ENCODE data around the gene JMJD8.

JMJD8 gene

DNA sequence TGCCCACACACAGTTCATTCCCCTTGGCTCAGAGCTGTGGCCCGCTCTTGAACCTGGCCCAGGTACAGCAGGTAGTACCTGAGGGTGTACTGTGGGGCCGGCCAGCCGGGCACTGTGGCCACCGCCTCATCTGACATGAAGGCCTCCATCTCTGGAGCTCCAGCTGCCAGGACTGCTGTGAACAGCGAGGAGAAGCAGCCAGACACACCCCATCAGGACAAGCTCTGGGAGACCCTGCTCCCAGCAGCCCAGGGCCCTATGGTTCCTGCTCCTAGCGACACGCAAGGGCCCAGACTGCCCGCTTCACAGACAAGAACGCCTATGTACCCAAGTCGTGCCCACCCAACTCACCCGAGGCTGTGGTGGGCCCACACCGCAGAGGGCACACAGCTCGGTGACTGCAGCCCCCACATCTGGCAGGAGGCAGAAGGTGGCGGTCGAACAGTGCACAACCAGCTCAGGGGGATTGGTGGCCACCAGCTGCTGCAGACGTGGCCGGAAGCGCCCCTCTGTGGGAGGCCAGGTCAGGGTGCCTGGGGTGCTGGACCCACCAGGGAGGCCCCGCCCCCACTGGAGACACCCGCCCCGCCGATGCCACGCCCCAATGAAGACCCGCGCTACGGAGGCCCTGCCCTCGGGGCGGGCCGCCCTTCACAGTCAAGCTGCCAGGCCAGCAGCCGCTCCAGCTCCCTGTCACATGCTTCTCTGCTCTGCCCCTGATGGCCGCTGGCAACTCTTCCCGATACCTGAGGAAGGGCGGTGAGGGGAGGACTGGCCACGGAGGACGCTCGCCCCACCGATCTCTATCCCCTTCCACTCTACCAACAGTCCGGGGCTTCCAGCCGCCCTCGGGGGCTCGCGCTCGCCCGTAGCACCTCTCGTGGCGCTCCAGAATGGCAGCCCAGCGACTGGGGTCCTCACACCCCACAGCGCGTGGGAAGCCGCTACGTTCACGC lies 5.0 kb downstream of the JMJD8 start:
- Histone ChIP-seq H3K27me3 (ENCODE audit: insufficient read depth, poor library complexity, severe bottlenecking) (no peaks in the 10 kb centered on the region), H3K27ac (replicated peaks) (peak overlapping the region; percentile 65), H3K4me3 (replicated peaks; ENCODE audit: insufficient read depth, low read length) (peak overlapping the region; percentile 49)
- DNase-seq (ENCODE audit: low read depth in 1 of 2, low spot score in 1 of 2) = peak in 1 of 2 experiments; percentile 55
- no peak for TF ChIP-seq GABPA (IDR thresholded peaks at IDR 0.05; ENCODE audit: low read depth)
- TF ChIP-seq SPI1 (IDR thresholded peaks at IDR 0.05; ENCODE audit: borderline replicate concordance, low read depth) = no peak
- TF ChIP-seq POLR2AphosphoS5 (IDR thresholded peaks at IDR 0.05; ENCODE audit: low read depth) = peak; percentile 48
- no peak for TF ChIP-seq REST (IDR thresholded peaks at IDR 0.05; ENCODE audit: insufficient replicate concordance, low read depth)

DNA sequence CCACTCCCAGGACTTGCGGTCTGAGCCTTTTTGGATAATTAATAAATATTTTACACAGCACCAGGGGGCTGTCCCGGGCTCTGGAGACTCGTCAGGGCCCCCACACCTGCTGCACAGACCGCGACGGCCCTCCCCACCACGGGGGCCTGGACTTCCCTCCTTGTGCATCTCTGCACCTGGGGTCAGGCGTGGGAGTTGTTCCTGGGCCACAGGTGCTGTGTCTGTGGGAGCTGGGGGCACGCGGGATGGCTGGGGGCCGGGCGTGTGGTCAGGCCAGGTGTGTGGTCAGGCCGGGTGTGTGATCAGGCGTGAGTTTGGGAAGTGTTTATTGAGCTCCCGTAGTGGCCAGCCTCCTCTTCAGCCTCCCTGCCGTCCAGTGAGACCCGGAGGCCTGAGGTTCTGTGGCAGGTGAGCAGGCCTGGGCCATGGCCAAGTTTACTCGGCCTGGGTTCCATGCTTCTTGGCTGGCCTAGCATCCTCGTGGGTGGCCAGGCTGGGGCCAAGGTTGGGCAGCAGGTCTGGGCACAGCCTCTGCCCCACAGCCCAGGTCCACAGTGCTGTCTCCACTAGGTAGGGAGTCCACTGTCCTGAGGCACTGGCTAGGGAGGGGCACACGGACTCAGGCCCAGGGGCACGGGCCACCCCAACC lies 5.8 kb downstream of the JMJD8 start:
- Histone ChIP-seq H3K27me3 (ENCODE audit: insufficient read depth, poor library complexity, severe bottlenecking) (no peaks in the 10 kb centered on the region), H3K27ac (replicated peaks) (no peak overlapping the region), H3K4me3 (replicated peaks; ENCODE audit: insufficient read depth, low read length) (no peak overlapping the region)
- DNase-seq (ENCODE audit: low read depth in 1 of 2, low spot score in 1 of 2) = no peak
- TF ChIP-seq SPI1 (IDR thresholded peaks at IDR 0.05; ENCODE audit: borderline replicate concordance, low read depth) (no peak), POLR2AphosphoS5 (IDR thresholded peaks at IDR 0.05; ENCODE audit: low read depth) (no peak), GABPA (IDR thresholded peaks at IDR 0.05; ENCODE audit: low read depth) (no peak), REST (IDR thresholded peaks at IDR 0.05; ENCODE audit: insufficient replicate concordance, low read depth) (no peak)
- TF ChIP-seq, protein P1, sequence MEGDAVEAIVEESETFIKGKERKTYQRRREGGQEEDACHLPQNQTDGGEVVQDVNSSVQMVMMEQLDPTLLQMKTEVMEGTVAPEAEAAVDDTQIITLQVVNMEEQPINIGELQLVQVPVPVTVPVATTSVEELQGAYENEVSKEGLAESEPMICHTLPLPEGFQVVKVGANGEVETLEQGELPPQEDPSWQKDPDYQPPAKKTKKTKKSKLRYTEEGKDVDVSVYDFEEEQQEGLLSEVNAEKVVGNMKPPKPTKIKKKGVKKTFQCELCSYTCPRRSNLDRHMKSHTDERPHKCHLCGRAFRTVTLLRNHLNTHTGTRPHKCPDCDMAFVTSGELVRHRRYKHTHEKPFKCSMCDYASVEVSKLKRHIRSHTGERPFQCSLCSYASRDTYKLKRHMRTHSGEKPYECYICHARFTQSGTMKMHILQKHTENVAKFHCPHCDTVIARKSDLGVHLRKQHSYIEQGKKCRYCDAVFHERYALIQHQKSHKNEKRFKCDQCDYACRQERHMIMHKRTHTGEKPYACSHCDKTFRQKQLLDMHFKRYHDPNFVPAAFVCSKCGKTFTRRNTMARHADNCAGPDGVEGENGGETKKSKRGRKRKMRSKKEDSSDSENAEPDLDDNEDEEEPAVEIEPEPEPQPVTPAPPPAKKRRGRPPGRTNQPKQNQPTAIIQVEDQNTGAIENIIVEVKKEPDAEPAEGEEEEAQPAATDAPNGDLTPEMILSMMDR (IDR thresholded peaks at IDR 0.05; ENCODE audit: insufficient read depth, low read length) = no peak

- Histone ChIP-seq H3K27ac (replicated peaks) (no peak overlapping the region), H3K27me3 (ENCODE audit: insufficient read depth, poor library complexity, severe bottlenecking) (no peaks in the 10 kb centered on the region), H3K4me3 (replicated peaks; ENCODE audit: insufficient read depth, low read length) (no peak overlapping the region)
- TF ChIP-seq REST (IDR thresholded peaks at IDR 0.05; ENCODE audit: insufficient replicate concordance, low read depth) = no peak
- no peak for TF ChIP-seq SPI1 (IDR thresholded peaks at IDR 0.05; ENCODE audit: borderline replicate concordance, low read depth)
- TF ChIP-seq GABPA (IDR thresholded peaks at IDR 0.05; ENCODE audit: low read depth) = no peak
- no peak for TF ChIP-seq POLR2AphosphoS5 (IDR thresholded peaks at IDR 0.05; ENCODE audit: low read depth)
- TF ChIP-seq, protein P1 (IDR thresholded peaks at IDR 0.05; ENCODE audit: insufficient read depth, low read length) = no peak
- DNase-seq (ENCODE audit: low read depth in 1 of 2, low spot score in 1 of 2) = no peak
Observed at GRCh38 chr16:677316-678190, 6.6 kb downstream of the JMJD8 start.
